GM10266 (cell line): Measurements from ENCODE around the gene RFX2.
A peak's percentile ranks its signal among the peaks of the same experiment; 100 is the strongest.

Experiments used
- DNase-seq: peaks from one replicate; pipeline ENCODE4 v3.0.0; 2012; ENCODE audit errors: extremely low spot score
- TF ChIP-seq, protein P1 (sequence below): IDR thresholded peaks from 2 replicates; pipeline ENCODE4 v1.5.1; 2012; ENCODE audit warnings: mild to moderate bottlenecking, low read depth; ENCODE audit not compliant: control insufficient read depth, insufficient read depth; ENCODE audit errors: missing control alignments

The RFX2 gene

DNA sequence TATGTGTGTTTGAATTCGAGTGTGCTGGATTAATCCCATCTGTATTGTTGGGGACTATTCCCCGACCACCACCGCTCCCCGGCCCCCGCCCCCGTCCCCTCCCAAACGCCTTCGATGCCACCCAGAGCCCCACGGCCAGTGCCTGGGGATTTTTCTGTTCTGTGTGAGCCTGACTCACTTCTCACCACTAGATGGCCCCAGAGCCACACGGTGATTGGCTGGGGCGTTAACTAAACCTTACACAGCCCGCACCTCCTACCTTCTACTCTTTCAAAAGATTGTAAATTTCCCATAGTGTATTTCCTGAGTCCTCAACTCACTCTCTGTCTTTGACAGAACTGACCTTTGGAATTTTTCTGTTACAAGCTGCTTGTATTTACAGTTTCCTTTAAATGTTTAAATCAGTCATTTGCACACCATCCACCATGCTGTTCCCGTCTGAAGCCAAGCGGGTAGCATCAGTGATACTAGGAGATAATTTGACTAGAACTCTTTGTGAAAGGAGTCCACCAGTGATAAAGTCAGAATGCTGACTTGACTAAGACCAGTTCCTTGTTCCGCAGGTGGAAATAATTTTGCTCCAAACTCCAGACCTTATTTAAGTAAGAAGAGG is 61.4 kb downstream of the RFX2 start:
- TF ChIP-seq, protein P1, sequence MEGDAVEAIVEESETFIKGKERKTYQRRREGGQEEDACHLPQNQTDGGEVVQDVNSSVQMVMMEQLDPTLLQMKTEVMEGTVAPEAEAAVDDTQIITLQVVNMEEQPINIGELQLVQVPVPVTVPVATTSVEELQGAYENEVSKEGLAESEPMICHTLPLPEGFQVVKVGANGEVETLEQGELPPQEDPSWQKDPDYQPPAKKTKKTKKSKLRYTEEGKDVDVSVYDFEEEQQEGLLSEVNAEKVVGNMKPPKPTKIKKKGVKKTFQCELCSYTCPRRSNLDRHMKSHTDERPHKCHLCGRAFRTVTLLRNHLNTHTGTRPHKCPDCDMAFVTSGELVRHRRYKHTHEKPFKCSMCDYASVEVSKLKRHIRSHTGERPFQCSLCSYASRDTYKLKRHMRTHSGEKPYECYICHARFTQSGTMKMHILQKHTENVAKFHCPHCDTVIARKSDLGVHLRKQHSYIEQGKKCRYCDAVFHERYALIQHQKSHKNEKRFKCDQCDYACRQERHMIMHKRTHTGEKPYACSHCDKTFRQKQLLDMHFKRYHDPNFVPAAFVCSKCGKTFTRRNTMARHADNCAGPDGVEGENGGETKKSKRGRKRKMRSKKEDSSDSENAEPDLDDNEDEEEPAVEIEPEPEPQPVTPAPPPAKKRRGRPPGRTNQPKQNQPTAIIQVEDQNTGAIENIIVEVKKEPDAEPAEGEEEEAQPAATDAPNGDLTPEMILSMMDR: peak; percentile 92
- peak; percentile 92 for DNase-seq

DNA sequence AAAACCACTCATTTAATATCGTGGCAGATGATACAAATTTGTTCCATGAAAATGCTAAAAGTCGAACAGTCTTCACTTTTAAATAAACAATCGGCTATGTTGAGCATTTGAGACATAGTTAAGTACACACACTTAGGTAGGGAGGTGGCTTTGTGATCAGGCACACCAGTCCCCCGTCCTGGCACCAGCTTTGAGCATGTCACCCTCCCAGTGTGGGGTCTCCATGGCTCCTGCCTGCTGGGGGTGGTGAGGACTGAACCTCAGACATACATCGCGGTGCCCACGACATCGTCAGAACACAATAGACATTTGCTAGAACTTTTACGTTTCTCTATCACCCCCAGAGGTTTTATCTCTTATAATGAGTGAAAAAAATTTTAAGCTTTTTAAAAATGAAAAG is 62.0 kb downstream of the RFX2 start:
- TF ChIP-seq, protein P1: no peak
- no peak for DNase-seq

DNA sequence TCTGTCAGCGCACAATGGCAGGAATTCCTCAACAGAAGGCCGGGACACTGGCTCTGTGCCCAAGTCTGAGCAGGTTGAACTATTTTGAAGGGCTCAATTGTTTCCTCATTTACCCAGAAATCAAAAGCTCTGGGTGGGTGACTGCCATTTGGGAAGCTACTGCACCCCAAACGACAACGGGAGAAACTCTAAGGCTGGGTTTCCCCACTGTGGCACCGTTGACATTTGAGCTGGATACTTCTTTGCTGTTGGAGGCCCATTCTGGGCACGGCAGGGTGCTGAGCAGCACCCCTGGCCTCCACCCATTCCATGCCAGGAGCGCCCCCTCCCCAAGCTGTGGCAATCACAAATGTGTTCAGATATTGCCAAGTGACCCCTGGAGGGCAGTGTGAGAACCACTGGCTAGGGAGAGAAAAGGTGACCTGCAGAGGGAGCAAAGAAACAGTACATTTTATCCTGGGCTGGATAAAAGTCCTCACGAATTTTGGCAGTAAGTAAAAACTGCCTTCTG is 62.5 kb downstream of the RFX2 start:
- TF ChIP-seq, protein P1: peak; percentile 56
- DNase-seq: peak; percentile 49

DNA sequence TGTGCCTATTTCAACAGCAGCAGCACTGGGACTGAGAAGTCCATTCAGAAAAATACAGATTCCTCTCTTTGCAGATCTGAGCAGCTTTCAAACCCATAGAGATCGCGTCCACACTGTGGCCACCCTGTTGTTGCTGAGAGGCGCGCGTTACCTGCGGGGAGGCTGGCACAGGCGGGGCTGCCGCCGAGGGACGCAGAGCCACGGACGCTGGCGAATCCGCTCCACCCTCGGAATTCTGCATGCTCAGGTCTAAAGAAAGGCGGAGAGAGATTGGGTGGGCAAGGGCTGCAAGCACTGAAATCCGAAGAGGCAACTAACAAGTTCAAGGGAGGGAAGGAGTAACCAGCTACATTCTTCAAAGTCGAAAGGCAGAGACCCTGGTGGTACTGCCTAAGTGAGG is 63.0 kb downstream of the RFX2 start:
- no peak for DNase-seq
- TF ChIP-seq, protein P1: no peak

DNA sequence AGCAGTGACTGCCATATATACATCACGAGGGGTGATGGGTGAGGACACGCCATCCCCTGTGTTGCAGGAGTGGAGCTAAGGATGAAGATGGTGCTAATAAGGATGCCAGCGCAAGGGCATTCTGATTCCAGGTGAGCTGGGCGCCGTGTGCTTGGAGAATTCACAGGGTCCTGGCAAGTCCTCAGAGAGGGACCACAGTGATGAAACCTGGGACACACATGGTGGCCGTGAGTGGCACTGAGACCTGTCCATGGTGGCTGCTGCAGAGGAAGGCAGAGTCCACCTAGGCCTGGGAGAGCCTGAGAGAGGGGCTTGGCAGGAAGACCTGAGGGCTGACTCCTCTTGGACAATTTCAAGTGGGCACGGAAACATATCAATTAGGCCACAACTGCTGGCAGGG is 65.2 kb downstream of the RFX2 start:
- TF ChIP-seq, protein P1: no peak
- no peak for DNase-seq

DNA sequence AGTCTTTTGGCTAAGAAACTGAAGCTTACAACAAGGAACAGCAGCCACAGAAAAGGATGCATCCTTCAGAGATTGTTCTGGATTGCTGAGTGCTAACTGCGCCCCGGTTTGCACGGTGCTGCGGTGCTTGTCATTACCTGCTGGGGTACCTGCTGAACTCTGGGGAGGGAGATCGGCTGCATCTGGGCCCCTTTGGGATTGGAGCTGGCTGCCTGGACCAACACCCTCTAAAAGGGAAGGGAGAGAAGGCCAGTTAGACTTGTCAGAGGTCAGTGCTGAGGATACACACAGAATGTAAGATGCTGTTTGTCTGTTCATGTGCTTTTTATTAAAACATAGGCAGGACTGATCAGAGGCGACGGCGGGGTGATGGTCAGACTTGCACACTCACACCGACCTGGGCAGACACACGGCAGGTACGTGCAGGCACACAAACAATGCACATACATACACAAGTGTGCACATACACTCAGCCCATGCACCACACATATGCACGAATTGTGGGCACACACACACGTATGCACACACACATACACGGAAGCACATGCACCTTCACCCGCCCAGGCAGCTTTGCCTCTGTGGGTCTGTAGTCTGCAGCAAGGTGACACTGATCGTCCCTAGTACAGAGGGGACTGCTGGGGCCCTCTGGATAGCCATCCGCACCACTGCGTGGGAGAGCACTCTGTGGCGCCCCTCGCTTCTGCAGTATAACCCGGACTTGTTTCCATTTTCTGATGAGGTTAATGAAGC is 66.1 kb downstream of the RFX2 start:
- no peak for DNase-seq
- TF ChIP-seq, protein P1: no peak
